GM13977 (cell line): ENCODE results near the gene BAIAP2.

Experiments used
- DNase-seq: peaks from one replicate; pipeline ENCODE4 v3.0.0; 2012; ENCODE audit warnings: low spot score
- in situ Hi-C: fragments of 300-500 bp; cut with MboI; formaldehyde crosslinking; loops from one replicate; pipeline ENCODE4 v1.12.0; 2022; ENCODE audit warnings: low sequenced_read_pairs, low pct_unique_long_range_greater_than_20kb, mixed read lengths, inconsistent platforms; ENCODE audit not compliant: unreplicated experiment
- TF ChIP-seq, protein P1 (sequence below): IDR thresholded peaks from 2 replicates; pipeline ENCODE4 v1.5.1; 2012; ENCODE audit warnings: mild to moderate bottlenecking, control low read depth; ENCODE audit not compliant: insufficient read depth; ENCODE audit errors: extremely low read depth, missing control alignments

Gene BAIAP2

GRCh38 chr17:81160747-81161453, 125.9 kb downstream of the BAIAP2 start:
- in situ Hi-C loops = no loop called here
- TF ChIP-seq, protein P1, sequence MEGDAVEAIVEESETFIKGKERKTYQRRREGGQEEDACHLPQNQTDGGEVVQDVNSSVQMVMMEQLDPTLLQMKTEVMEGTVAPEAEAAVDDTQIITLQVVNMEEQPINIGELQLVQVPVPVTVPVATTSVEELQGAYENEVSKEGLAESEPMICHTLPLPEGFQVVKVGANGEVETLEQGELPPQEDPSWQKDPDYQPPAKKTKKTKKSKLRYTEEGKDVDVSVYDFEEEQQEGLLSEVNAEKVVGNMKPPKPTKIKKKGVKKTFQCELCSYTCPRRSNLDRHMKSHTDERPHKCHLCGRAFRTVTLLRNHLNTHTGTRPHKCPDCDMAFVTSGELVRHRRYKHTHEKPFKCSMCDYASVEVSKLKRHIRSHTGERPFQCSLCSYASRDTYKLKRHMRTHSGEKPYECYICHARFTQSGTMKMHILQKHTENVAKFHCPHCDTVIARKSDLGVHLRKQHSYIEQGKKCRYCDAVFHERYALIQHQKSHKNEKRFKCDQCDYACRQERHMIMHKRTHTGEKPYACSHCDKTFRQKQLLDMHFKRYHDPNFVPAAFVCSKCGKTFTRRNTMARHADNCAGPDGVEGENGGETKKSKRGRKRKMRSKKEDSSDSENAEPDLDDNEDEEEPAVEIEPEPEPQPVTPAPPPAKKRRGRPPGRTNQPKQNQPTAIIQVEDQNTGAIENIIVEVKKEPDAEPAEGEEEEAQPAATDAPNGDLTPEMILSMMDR = no peak
- DNase-seq = no peak

DNA sequence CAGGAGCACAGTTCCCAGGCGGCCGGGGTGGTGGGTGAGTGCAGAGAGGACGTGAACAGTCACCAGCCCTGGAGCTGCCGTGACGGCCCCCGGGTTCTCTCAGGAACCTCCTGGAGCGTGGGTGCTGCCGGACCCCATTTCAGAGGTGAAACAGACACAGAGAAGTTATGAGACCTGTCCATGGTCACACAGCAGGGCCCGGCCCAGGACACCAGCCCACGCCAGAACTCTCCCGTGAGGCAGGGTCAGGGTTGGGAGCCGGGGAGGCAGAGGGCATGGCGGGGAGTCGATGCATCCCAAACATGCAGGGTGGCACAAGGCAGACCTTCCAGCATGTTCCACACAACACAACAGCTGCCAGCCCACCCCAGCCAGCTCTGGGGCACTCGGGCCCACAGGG, 126.6 kb downstream of the BAIAP2 start:
- in situ Hi-C loops = no loop called here
- no peak for DNase-seq
- TF ChIP-seq, protein P1 = no peak

GRCh38 chr17:81161972-81162371, 127.0 kb downstream of the BAIAP2 start:
- DNase-seq = no peak
- TF ChIP-seq, protein P1 = no peak
- in situ Hi-C loops = no loop called here

DNA sequence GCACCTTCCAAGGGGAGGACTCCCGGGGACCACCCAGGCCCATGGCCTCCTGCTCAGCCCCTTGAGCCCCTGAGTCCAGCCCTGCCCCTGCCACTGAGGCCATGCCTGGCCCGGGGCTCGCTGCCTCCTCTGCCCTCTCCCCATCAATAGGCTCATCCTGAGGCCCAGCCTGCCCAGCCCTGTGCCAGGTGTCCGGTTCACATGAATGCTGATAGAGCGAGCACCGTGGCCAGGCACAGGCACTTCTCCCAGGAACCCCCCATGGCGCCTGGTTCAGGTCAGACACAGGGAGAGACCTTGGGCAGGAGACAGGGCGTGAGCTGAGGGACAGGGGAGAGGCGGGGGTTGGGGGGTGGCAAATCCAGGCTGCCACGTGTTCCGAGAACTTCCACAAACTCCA, 127.5 kb downstream of the BAIAP2 start:
- TF ChIP-seq, protein P1 = no peak
- no peak for DNase-seq
- in situ Hi-C loops = no loop called here

- DNase-seq = no peak
- TF ChIP-seq, protein P1 = no peak
- in situ Hi-C loops = no loop called here
Observed at GRCh38 chr17:81163051-81163695, 128.2 kb downstream of the BAIAP2 start.

GRCh38 chr17:81163703-81164370, 128.9 kb downstream of the BAIAP2 start:
- no peak for DNase-seq
- in situ Hi-C loops = no loop called here
- TF ChIP-seq, protein P1 = no peak
